AG09319 (cell line): ENCODE measurements around the gene STK32B.

Experiments
- DNase-seq: peaks from one replicate; pipeline ENCODE4 v3.0.0-alpha.2; 2010; ENCODE audit warnings: low read depth; ENCODE audit errors: extremely low read depth
- TF ChIP-seq, protein P1 (sequence below): IDR thresholded peaks from 2 replicates; pipeline ENCODE4 v1.5.1; 2011; ENCODE audit warnings: low read depth, mild to moderate bottlenecking, inconsistent platforms, low read length, moderate library complexity

Gene STK32B

DNA sequence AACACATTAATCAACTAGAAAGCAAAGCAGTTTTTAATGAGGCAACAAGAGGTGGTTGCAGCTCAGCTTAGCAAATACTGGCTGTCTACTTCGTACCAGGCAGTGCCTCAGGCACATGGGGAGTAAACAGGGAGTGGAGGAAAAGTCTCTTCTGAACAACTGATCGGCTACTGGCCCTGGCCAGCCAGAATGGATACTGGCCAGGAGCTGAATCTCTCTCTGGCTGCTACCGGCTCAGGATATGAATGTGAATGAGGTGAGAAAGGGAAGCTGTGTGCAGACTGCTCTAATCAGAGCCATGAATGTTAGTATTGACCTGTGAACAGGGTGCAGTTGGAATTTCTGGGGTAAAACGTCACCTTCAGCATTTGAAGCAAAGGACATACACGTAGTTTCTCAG lies 77.3 kb downstream of the STK32B start:
- TF ChIP-seq, protein P1, sequence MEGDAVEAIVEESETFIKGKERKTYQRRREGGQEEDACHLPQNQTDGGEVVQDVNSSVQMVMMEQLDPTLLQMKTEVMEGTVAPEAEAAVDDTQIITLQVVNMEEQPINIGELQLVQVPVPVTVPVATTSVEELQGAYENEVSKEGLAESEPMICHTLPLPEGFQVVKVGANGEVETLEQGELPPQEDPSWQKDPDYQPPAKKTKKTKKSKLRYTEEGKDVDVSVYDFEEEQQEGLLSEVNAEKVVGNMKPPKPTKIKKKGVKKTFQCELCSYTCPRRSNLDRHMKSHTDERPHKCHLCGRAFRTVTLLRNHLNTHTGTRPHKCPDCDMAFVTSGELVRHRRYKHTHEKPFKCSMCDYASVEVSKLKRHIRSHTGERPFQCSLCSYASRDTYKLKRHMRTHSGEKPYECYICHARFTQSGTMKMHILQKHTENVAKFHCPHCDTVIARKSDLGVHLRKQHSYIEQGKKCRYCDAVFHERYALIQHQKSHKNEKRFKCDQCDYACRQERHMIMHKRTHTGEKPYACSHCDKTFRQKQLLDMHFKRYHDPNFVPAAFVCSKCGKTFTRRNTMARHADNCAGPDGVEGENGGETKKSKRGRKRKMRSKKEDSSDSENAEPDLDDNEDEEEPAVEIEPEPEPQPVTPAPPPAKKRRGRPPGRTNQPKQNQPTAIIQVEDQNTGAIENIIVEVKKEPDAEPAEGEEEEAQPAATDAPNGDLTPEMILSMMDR = no peak
- DNase-seq = no peak

GRCh38 chr4:5133201-5133600 lies 81.9 kb downstream of the STK32B start:
- TF ChIP-seq, protein P1 = no peak
- DNase-seq = no peak

DNA sequence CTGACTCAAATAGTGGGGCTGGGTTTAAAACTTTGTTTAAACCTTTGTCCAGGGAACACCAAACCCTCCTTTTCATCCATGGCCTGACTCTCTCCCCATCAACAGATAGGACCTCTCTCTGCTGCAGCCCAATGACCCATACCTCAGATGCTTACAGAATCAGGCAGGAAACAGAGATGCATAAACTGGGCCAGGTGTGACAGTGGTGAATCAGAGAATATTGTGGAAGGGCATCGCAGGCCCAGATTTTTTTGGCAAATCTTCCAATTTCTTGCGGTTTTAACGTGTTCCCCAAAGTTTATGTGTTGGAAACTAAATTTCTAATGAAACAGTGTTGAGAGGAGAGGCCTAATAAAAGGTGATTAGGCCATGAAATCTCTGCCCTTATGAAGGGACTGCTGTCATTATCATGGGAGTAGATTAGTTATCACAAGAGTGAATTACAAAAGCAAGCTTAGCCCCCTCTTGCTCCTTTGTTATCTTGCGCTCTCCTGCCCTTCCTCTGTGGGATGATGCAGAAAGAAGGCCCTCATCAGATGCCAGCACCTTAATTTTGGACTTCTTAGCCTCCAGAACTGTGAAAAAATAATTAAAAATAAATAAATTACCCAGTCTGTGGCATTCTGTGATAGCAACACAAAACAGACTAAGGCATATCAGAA lies 82.8 kb downstream of the STK32B start:
- no peak for DNase-seq
- TF ChIP-seq, protein P1 = no peak

DNA sequence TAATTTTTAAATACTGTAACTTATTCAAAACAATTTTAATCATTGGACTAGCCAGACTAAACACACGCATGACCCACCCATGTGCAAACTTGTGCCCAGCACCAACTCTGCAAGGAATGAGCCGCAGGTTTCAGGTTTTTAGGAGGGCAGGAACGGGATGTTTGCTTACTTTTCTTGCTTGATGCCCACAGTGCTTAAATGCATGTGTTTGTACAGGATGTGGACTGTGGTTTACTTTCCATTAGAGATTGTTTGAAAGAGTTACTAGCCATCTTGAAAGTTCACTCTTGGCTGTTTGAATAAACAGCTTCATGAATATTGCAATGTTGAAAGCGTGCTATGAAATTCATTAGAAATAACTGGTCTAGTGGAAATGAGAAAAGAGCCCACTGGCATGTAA lies 83.3 kb downstream of the STK32B start:
- no peak for DNase-seq
- TF ChIP-seq, protein P1 = no peak

DNA sequence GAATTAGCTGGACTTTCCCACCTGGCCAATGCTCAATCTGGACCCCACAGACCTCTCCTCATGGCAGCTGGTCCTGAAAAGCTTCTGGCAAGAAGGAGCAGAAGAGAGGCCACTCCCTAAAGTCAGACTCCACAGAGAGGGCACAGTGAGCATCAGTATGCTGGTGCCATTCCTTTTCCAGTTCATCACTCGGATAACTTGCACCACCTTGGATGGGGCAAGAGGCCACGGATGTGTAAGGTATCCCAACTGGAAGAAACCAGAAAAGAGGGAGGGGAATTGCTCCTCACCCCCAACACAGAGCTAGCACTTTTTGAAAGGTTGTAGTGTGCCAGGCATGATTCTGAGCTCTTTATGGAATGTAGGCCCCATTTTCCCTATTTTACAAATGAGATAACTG lies 85.9 kb downstream of the STK32B start:
- TF ChIP-seq, protein P1 = no peak
- DNase-seq = no peak

- TF ChIP-seq, protein P1 = no peak
- peak; percentile 8 for DNase-seq
Observed at GRCh38 chr4:5137927-5138326, 86.6 kb downstream of the STK32B start.

DNA sequence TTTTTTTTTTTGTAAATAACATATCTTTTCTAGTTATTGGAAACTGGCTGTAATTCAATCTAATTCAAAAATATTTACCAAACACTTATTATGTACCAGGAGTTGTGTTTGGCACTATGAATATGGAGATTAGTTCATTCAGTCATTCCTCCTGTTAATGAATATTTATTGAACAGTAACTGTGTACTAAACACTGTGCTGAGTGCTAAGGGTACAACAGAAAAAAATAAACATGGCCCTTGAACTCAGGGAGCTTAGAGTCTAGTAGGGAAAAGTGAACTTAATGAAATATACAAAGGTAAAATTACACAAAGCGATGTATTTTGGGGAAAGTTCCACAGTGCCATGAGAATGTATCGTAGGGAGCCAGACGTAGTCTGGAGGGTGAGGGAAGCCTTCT lies 87.1 kb downstream of the STK32B start:
- TF ChIP-seq, protein P1 = no peak
- DNase-seq = no peak
